Kidney (tissue), 14 donors: ENCODE data around the gene LRRC17. TPM values are rescaled to one million over a fixed set of nuclear protein-coding genes. Genes with fewer than 3 reads are reported as not detected.

Source experiments
- DNase-seq, 5 donors: peaks; one replicate each; pipeline ENCODE4 v3.0.0-alpha.2; 2013 to 2020
- FAIRE-seq: peaks from 2 replicates; lab custom pipeline; 2012; peaks lifted over from hg19 to GRCh38; lab: Jason Lieb, UNC
- H3K27ac ChIP-seq, 2 donors: one replicate each; pipeline ENCODE4 v1.7.0; 2013; ENCODE audit warnings: low read depth in 2 of 2, low read length in 2 of 2, inconsistent platforms in 1 of 2
- H3K27me3 ChIP-seq: one replicate; pipeline ENCODE4 v1.7.1; 2013; ENCODE audit warnings: low read length, inconsistent platforms; ENCODE audit not compliant: control insufficient read depth, insufficient read depth
- H3K36me3 ChIP-seq, 3 donors: one replicate each; pipeline versions ENCODE4 v1.7.0 to v1.7.1; 2013; ENCODE audit warnings: low read length in 3 of 3, control low read depth in 1 of 3, inconsistent platforms in 1 of 3; ENCODE audit not compliant: insufficient read depth in 3 of 3, control insufficient read depth in 2 of 3
- H3K4me1 ChIP-seq, 3 donors: one replicate each; pipeline versions ENCODE4 v1.7.0 to v1.7.1; 2013; ENCODE audit warnings: low read length in 3 of 3, inconsistent platforms in 1 of 3, low read depth in 1 of 3; ENCODE audit not compliant: control insufficient read depth in 2 of 3, insufficient read depth in 2 of 3
- H3K4me3 ChIP-seq, 3 donors: one replicate each; pipeline versions ENCODE4 v1.7.0 to v1.8.1; 2013; ENCODE audit warnings: low read length in 3 of 3, control low read depth in 1 of 3, inconsistent platforms in 1 of 3
- H3K9ac ChIP-seq, 3 donors: one replicate each; pipeline versions ENCODE4 v1.7.0 to v1.7.1; 2013; ENCODE audit warnings: low read length in 3 of 3, control low read depth in 1 of 3, inconsistent platforms in 1 of 3
- H3K9me3 ChIP-seq, 3 donors: one replicate each; pipeline versions ENCODE4 v1.7.0 to v1.7.1; 2013; ENCODE audit warnings: low read length in 3 of 3, control low read depth in 1 of 3, inconsistent platforms in 1 of 3; ENCODE audit not compliant: control insufficient read depth in 2 of 3, insufficient read depth in 1 of 3
- CTCF ChIP-seq: IDR thresholded peaks from 3 replicates; pipeline ENCODE4 v1.5.1; 2012; ENCODE audit warnings: mild to moderate bottlenecking, moderate library complexity, borderline replicate concordance; ENCODE audit not compliant: insufficient read depth; ENCODE audit errors: extremely low read depth
- intact Hi-C: fragments of 100-400 bp; cut with DNase I; formaldehyde crosslinking; loops from one replicate; pipeline ENCODE4 v1.11.1; 2022
- polyA plus RNA-seq: library from polyadenylated mRNA; stranded (reverse); fragments of 350-450 nt; fragmentation: Illumina TruSeq; extraction: RNeasy Lipid Tissue Mini Kit (QIAGEN cat#74804); gene quantifications from one replicate; pipeline ENCODE4 v1.2.3, GENCODE V29; 2014; ENCODE audit warnings: low read depth, low replicate concordance; ENCODE audit not compliant: insufficient read depth
- total RNA-seq: library from RNA; stranded (reverse); fragmentation: NEBNext Ultra II Directional; extraction: Animal tissue kit (Norgen Biotek cat#: 25700); gene quantifications from one replicate; pipeline ENCODE4 v1.2.1, GENCODE V29; 2021
- donor health status: control.
- donor health status: control.
- donor health status: control.
- donor health status: control.
- donor health status: control.
- donor health status: DM: yes; HTN: yes; CAD: no.
- donor health status: Normal renal cell carcinoma (clear cell type).

The LRRC17 gene
- total and polyA plus RNA-seq, 2 donors from 2014 or later, result 2.1 to 4.0 TPM

GRCh38 chr7:102943423-102944169 is 30.8 kb downstream of the LRRC17 start:
- Histone ChIP-seq H3K27me3 (no peaks in the 10 kb centered on the region), H3K9me3 (no peaks in the 10 kb centered on the region), H3K4me3 (no peak overlapping the region), H3K9ac (no peak overlapping the region), H3K36me3 (peaks cover 0 to 3% (median 0%) of the 10 kb centered on the region in 3 donors), H3K4me1 (peaks cover 0 to 2% (median 0%) of the 10 kb centered on the region in 3 donors), H3K27ac (no peak overlapping the region)
- intact Hi-C loops, result no loop called here
- FAIRE-seq, result no peak
- TF ChIP-seq CTCF, result no peak
- no peak for DNase-seq

- DNase-seq (no peak), FAIRE-seq (no peak)
- H3K9ac ChIP-seq, result no peak overlapping the region
- H3K36me3 ChIP-seq, result peaks cover 0 to 3% (median 0%) of the 10 kb centered on the region in 3 donors
- intact Hi-C loops, result no loop called here
- H3K4me3 ChIP-seq, result no peak overlapping the region
- H3K27ac ChIP-seq, result no peak overlapping the region
- TF ChIP-seq CTCF, result no peak
- no peaks in the 10 kb centered on the region for H3K27me3 ChIP-seq
- H3K4me1 ChIP-seq, result peaks cover 0 to 2% (median 0%) of the 10 kb centered on the region in 3 donors
- H3K9me3 ChIP-seq, result no peaks in the 10 kb centered on the region
These were observed 31.4 kb downstream of the LRRC17 start for GRCh38 chr7:102944241-102944640.

- no peaks in the 10 kb centered on the region for H3K27me3 ChIP-seq
- no peak overlapping the region for H3K9ac ChIP-seq
- no peak for DNase-seq
- no peaks in the 10 kb centered on the region for H3K4me1 ChIP-seq
- no peak for FAIRE-seq
- H3K27ac ChIP-seq, result no peak overlapping the region
- no peaks in the 10 kb centered on the region for H3K36me3 ChIP-seq
- intact Hi-C loops, result no loop called here
- H3K4me3 ChIP-seq, result no peak overlapping the region
- H3K9me3 ChIP-seq, result no peaks in the 10 kb centered on the region
- TF ChIP-seq CTCF, result no peak
These were observed 39.0 kb downstream of the LRRC17 start for GRCh38 chr7:102951839-102952238.
